ENCODE results near the gene OR51T1.

GRCh38 chr11:4891996-4892640, 10.4 kb downstream of the OR51T1 start:
- TF ChIP-seq CTCF (IDR thresholded peaks at IDR 0.05), result no peak
- no peak for TF ChIP-seq POLR2AphosphoS5 (IDR thresholded peaks at IDR 0.05)
